ENCODE data around the gene PLK5. TPM values are rescaled to one million over a fixed set of nuclear protein-coding genes. Genes with fewer than 3 reads are reported as not detected.

Gene PLK5
- total and polyA plus RNA-seq, 2 of the 4 experiments (the other 2 are of a cell fraction), result not detected

DNA sequence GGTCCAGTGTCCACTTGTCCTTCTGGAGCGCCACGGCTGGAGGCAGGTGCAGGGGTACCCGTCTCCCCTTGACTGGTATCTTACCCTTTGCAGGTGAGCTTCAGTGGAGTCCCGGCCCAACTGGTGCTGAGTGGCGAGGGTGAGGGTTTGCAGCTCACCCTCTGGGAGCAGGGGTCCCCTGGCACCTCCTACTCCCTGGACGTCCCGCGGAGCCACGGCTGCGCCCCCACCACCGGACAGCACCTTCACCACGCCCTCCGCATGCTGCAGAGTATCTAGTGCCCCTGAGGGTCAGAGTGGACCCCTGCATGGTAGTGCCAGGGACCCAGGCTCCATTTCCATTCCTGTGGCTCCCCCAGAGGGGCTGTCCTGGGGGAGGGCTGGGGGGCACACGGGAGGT is 11.1 kb downstream of the PLK5 start:
- H2AK5ac ChIP-seq (ENCODE audit: low read depth, low read length), result no peak overlapping the region
- no peak overlapping the region for H4K5ac ChIP-seq (ENCODE audit: low read depth, low read length)
- H3K4me2 ChIP-seq (ENCODE audit: low read depth, low read length), result no peak overlapping the region
- H2BK15ac ChIP-seq (ENCODE audit: low read depth, low read length), result no peak overlapping the region
- H2BK120ac ChIP-seq (ENCODE audit: low read depth, low read length), result no peak overlapping the region
- H3K27me3 ChIP-seq (ENCODE audit: control insufficient read depth, insufficient read depth, low read length), result peaks cover 1% of the 10 kb centered on the region
- H4K91ac ChIP-seq (ENCODE audit: insufficient read depth, low read depth, low read length), result no peak overlapping the region
- WGBS, 2 experiments (ENCODE audit: extremely low coverage in 2 of 2, insufficient read length in 1 of 2), result 55% methylated on average over 2 of the region's 14 CpGs; no CpG with 5 or more reads in 1 of the 2 experiments
- ChIA-PET POLR2A (ENCODE audit: unreplicated experiment) (no interaction called here), CTCF (no interaction called here)
- no peaks in the 10 kb centered on the region for H3K9me3 ChIP-seq (ENCODE audit: control insufficient read depth, insufficient read depth, low read length)
- dilution Hi-C loops (cut with HindIII; ENCODE audit: low sequenced_read_pairs, unreplicated experiment), result no loop called here
- no peak overlapping the region for H3K4me3 ChIP-seq (ENCODE audit: insufficient read depth, low read depth, low read length)
- H3K79me1 ChIP-seq (ENCODE audit: low read depth in 1 of 2, low read length in 2 of 2), result no peaks in the 10 kb centered on the region
- H3K18ac ChIP-seq (ENCODE audit: low read depth, low read length), result no peak overlapping the region
- BruUV-seq (replicated peaks), result no TSS peak
- no peak overlapping the region for H3K23ac ChIP-seq (ENCODE audit: low read depth, low read length)
- H3K9me1 ChIP-seq (ENCODE audit: insufficient read depth, low read length), result no peaks in the 10 kb centered on the region
- H3K56ac ChIP-seq (ENCODE audit: extremely low read depth, insufficient read depth, low read length), result no peak overlapping the region
- no peak overlapping the region for H3K9ac ChIP-seq (ENCODE audit: low read depth, low read length)
- no peak overlapping the region for H2BK20ac ChIP-seq (ENCODE audit: low read depth, low read length)
- no peak for DNase-seq
- no peaks in the 10 kb centered on the region for H4K20me1 ChIP-seq (ENCODE audit: insufficient read depth, low read length)
- H3K14ac ChIP-seq (replicated peaks; ENCODE audit: low read depth, low read length), result no peak overlapping the region
- H3K27ac ChIP-seq (ENCODE audit: insufficient read depth, low read length), result no peak overlapping the region
- no peak overlapping the region for H4K8ac ChIP-seq (ENCODE audit: low read depth in 2 of 2, low read length in 2 of 2)
- H3K36me3 ChIP-seq (ENCODE audit: control insufficient read depth, insufficient read depth, low read length), result no peaks in the 10 kb centered on the region
- no peak overlapping the region for H2BK5ac ChIP-seq (ENCODE audit: low read depth, low read length, poor library complexity, severe bottlenecking)
- H2AK9ac ChIP-seq (replicated peaks; ENCODE audit: low read depth, low read length, poor library complexity), result no peak overlapping the region
- no peak for TF ChIP-seq MXI1 (IDR thresholded peaks at IDR 0.05; ENCODE audit: borderline replicate concordance, low read depth, low read length)
- TF ChIP-seq, protein P1, sequence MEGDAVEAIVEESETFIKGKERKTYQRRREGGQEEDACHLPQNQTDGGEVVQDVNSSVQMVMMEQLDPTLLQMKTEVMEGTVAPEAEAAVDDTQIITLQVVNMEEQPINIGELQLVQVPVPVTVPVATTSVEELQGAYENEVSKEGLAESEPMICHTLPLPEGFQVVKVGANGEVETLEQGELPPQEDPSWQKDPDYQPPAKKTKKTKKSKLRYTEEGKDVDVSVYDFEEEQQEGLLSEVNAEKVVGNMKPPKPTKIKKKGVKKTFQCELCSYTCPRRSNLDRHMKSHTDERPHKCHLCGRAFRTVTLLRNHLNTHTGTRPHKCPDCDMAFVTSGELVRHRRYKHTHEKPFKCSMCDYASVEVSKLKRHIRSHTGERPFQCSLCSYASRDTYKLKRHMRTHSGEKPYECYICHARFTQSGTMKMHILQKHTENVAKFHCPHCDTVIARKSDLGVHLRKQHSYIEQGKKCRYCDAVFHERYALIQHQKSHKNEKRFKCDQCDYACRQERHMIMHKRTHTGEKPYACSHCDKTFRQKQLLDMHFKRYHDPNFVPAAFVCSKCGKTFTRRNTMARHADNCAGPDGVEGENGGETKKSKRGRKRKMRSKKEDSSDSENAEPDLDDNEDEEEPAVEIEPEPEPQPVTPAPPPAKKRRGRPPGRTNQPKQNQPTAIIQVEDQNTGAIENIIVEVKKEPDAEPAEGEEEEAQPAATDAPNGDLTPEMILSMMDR (conservative IDR thresholded peaks at IDR 0.05; ENCODE audit: low read depth, low read length), result no peak
- no peak for TF ChIP-seq NFE2L2 (IDR thresholded peaks at IDR 0.05; ENCODE audit: low read depth, low read length)
- TF ChIP-seq RFX5 (IDR thresholded peaks at IDR 0.05; ENCODE audit: low read depth, low read length), result no peak
- TF ChIP-seq RAD21 (IDR thresholded peaks at IDR 0.05; ENCODE audit: low read length), result no peak
- no peak for TF ChIP-seq FOS (IDR thresholded peaks at IDR 0.05; ENCODE audit: low read depth, low read length)
- TF ChIP-seq, protein P2, sequence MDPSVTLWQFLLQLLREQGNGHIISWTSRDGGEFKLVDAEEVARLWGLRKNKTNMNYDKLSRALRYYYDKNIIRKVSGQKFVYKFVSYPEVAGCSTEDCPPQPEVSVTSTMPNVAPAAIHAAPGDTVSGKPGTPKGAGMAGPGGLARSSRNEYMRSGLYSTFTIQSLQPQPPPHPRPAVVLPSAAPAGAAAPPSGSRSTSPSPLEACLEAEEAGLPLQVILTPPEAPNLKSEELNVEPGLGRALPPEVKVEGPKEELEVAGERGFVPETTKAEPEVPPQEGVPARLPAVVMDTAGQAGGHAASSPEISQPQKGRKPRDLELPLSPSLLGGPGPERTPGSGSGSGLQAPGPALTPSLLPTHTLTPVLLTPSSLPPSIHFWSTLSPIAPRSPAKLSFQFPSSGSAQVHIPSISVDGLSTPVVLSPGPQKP (IDR thresholded peaks at IDR 0.05; ENCODE audit: borderline replicate concordance, low read depth, low read length), result no peak
- no peak for TF ChIP-seq MAZ (IDR thresholded peaks at IDR 0.05; ENCODE audit: borderline replicate concordance, low read depth, low read length)
- TF ChIP-seq RCOR1 (IDR thresholded peaks at IDR 0.05; ENCODE audit: insufficient replicate concordance, low read length), result no peak
- TF ChIP-seq MAFK (IDR thresholded peaks at IDR 0.05; ENCODE audit: low read depth, low read length), result no peak
- TF ChIP-seq SMC3 (IDR thresholded peaks at IDR 0.05; ENCODE audit: low read depth, low read length), result no peak
- no peak for TF ChIP-seq CHD1 (IDR thresholded peaks at IDR 0.05; ENCODE audit: low read depth, low read length)
- TF ChIP-seq POLR2A (IDR thresholded peaks at IDR 0.05; ENCODE audit: low read depth, low read length), result no peak
- TF ChIP-seq, protein P3, sequence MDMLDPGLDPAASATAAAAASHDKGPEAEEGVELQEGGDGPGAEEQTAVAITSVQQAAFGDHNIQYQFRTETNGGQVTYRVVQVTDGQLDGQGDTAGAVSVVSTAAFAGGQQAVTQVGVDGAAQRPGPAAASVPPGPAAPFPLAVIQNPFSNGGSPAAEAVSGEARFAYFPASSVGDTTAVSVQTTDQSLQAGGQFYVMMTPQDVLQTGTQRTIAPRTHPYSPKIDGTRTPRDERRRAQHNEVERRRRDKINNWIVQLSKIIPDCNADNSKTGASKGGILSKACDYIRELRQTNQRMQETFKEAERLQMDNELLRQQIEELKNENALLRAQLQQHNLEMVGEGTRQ (IDR thresholded peaks at IDR 0.05; ENCODE audit: low read depth, low read length), result no peak
- no peak for TF ChIP-seq BHLHE40 (IDR thresholded peaks at IDR 0.05; ENCODE audit: low read depth, low read length)
- no peak for TF ChIP-seq CEBPB (IDR thresholded peaks at IDR 0.05; ENCODE audit: low read depth, low read length)
- intact Hi-C loops (cut with micrococcal nuclease), result no loop called here
- H2AFZ ChIP-seq (replicated peaks; ENCODE audit: low read length, poor library complexity), result no peak overlapping the region
- no peak for ATAC-seq (ENCODE audit: low read depth)
- in situ Hi-C loops (cut with MboI; ENCODE audit: low sequenced_read_pairs), result loop anchor here (25.0 kb wide), 1 partner anchor 252 kb away; no protein-coding TSS in a partner anchor
- H3K4ac ChIP-seq (ENCODE audit: low read depth, low read length), result no peak overlapping the region
- peaks cover 2% of the 10 kb centered on the region; the same call in 1 of the 2 replicates for H3K4me1 ChIP-seq (ENCODE audit: control insufficient read depth, insufficient read depth, low read length)

Data from IMR-90 (cell line).